ENCODE data around the gene WDR81.

GRCh38 chr17:1684378-1685189, 39.9 kb upstream of the WDR81 start, which contains the start of gene PRPF8:
- TF ChIP-seq, protein P1, sequence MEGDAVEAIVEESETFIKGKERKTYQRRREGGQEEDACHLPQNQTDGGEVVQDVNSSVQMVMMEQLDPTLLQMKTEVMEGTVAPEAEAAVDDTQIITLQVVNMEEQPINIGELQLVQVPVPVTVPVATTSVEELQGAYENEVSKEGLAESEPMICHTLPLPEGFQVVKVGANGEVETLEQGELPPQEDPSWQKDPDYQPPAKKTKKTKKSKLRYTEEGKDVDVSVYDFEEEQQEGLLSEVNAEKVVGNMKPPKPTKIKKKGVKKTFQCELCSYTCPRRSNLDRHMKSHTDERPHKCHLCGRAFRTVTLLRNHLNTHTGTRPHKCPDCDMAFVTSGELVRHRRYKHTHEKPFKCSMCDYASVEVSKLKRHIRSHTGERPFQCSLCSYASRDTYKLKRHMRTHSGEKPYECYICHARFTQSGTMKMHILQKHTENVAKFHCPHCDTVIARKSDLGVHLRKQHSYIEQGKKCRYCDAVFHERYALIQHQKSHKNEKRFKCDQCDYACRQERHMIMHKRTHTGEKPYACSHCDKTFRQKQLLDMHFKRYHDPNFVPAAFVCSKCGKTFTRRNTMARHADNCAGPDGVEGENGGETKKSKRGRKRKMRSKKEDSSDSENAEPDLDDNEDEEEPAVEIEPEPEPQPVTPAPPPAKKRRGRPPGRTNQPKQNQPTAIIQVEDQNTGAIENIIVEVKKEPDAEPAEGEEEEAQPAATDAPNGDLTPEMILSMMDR (IDR thresholded peaks at IDR 0.05 in 2 of 3, conservative IDR thresholded peaks at IDR 0.05 in 1 of 3; ENCODE audit: control insufficient read depth in 2 of 3, extremely low read depth in 1 of 3, insufficient read depth in 1 of 3, low read depth in 3 of 3, low read length in 3 of 3) = no peak
- TF ChIP-seq CREB1 (IDR thresholded peaks at IDR 0.05; ENCODE audit: low read depth) (peak; percentile 78), ZNF384 (IDR thresholded peaks at IDR 0.05; ENCODE audit: borderline replicate concordance, low read depth, low read length) (no peak), SP1 (IDR thresholded peaks at IDR 0.05; ENCODE audit: low read depth, low read length) (peak; percentile 94), POLR2AphosphoS5 (IDR thresholded peaks at IDR 0.05; ENCODE audit: low read length) (peak; percentile 96)

Data from GM12878 (cell line).